GM19467 (cell line): ENCODE results near the gene HOXA4.

Source experiments
- ATAC-seq: cut with Tn5 transposase; IDR thresholded peaks from one replicate; pipeline ENCODE4 v1.9.1; 2021; ENCODE audit warnings: mild to moderate bottlenecking, moderate library complexity; ENCODE audit not compliant: unreplicated experiment

Gene HOXA4

GRCh38 chr7:27117887-27118491 is 12.6 kb downstream of the HOXA4 start:
- ATAC-seq = no peak

GRCh38 chr7:27116962-27117886 is 13.3 kb downstream of the HOXA4 start:
- no peak for ATAC-seq

GRCh38 chr7:27116031-27116961 is 14.3 kb downstream of the HOXA4 start:
- no peak for ATAC-seq

GRCh38 chr7:27115221-27116026 is 15.1 kb downstream of the HOXA4 start:
- no peak for ATAC-seq

- ATAC-seq = no peak
Measured at GRCh38 chr7:27114881-27115220, 15.7 kb downstream of the HOXA4 start.

- ATAC-seq = no peak
Measured at GRCh38 chr7:27113991-27114769, 16.4 kb downstream of the HOXA4 start.

GRCh38 chr7:27112955-27113949 is 17.3 kb downstream of the HOXA4 start:
- no peak for ATAC-seq

- no peak for ATAC-seq
Measured at GRCh38 chr7:27112361-27112760, 18.2 kb downstream of the HOXA4 start.

- no peak for ATAC-seq
Measured at GRCh38 chr7:27111751-27112277, 18.7 kb downstream of the HOXA4 start.

- ATAC-seq = no peak
Measured at GRCh38 chr7:27111042-27111750, 19.4 kb downstream of the HOXA4 start.

- ATAC-seq = no peak
Measured at GRCh38 chr7:27110186-27111031, 20.1 kb downstream of the HOXA4 start.

- ATAC-seq = no peak
Measured at GRCh38 chr7:27109466-27110185, 20.9 kb downstream of the HOXA4 start.

GRCh38 chr7:27108390-27109127 is 22.0 kb downstream of the HOXA4 start:
- ATAC-seq = no peak

GRCh38 chr7:27107391-27108381 is 22.9 kb downstream of the HOXA4 start:
- no peak for ATAC-seq
